Adipocyte (in vitro differentiated cells): ENCODE measurements around the gene SLC24A1.

Experiments used
- DNase-seq: peaks from one replicate; pipeline ENCODE4 v3.0.0-alpha.2; 2015; ENCODE audit warnings: low read depth
- H3K27me3 ChIP-seq: replicated peaks from 2 replicates; pipeline ENCODE4 v1.7.0; 2013; ENCODE audit warnings: mild to moderate bottlenecking, low read length, moderate library complexity; ENCODE audit not compliant: control insufficient read depth, insufficient read depth
- H3K36me3 ChIP-seq: 2 replicates; pipeline ENCODE4 v1.7.0; 2013; ENCODE audit warnings: low read length, mild to moderate bottlenecking, moderate library complexity; ENCODE audit not compliant: control insufficient read depth, insufficient read depth, severe bottlenecking
- H3K4me1 ChIP-seq: 2 replicates; pipeline ENCODE4 v1.7.0; 2013; ENCODE audit warnings: mild to moderate bottlenecking, low read length, moderate library complexity; ENCODE audit not compliant: control insufficient read depth, insufficient read depth
- H3K4me3 ChIP-seq: 2 replicates; pipeline ENCODE4 v1.7.0; 2013; ENCODE audit warnings: mild to moderate bottlenecking, low read length, moderate library complexity
- H3K9ac ChIP-seq: 2 replicates; pipeline ENCODE4 v1.7.0; 2013; ENCODE audit warnings: mild to moderate bottlenecking, low read length, moderate library complexity
- H3K9me3 ChIP-seq: 2 replicates; pipeline ENCODE4 v1.7.0; 2013; ENCODE audit warnings: mild to moderate bottlenecking, low read length, moderate library complexity; ENCODE audit not compliant: control insufficient read depth

The SLC24A1 gene

GRCh38 chr15:65621638-65622037 is at the start of gene SLC24A1:
Gene SLC24A1 (plus strand): TSS chr15:65621938. CDS start chr15:65624081, 2,143 bp downstream.
- no peak for DNase-seq
- Histone ChIP-seq H3K27me3 (no peaks in the 10 kb centered on the region), H3K4me3 (no peak within 1 kb of the TSS), H3K36me3 (peaks cover 23% of the 10 kb centered on the region), H3K9me3 (no peaks in the 10 kb centered on the region), H3K4me1 (no peaks in the 10 kb centered on the region), H3K9ac (no peak within 1 kb of the TSS)

- Histone ChIP-seq H3K9ac (no peak overlapping the region), H3K4me3 (no peak overlapping the region), H3K4me1 (peaks cover 11% of the 10 kb centered on the region), H3K36me3 (peaks cover 41% of the 10 kb centered on the region), H3K9me3 (no peaks in the 10 kb centered on the region), H3K27me3 (no peaks in the 10 kb centered on the region)
- DNase-seq, result no peak
Measured at GRCh38 chr15:65571971-65572370, 49.8 kb upstream of the SLC24A1 start.

- Histone ChIP-seq H3K4me3 (no peak overlapping the region), H3K9me3 (no peaks in the 10 kb centered on the region), H3K4me1 (peaks cover 25% of the 10 kb centered on the region), H3K27me3 (no peaks in the 10 kb centered on the region), H3K9ac (no peak overlapping the region), H3K36me3 (peaks cover 54% of the 10 kb centered on the region)
- DNase-seq, result peak; percentile 56
Measured at GRCh38 chr15:65576664-65577063, 45.1 kb upstream of the SLC24A1 start.

- Histone ChIP-seq H3K36me3 (peaks cover 54% of the 10 kb centered on the region), H3K27me3 (no peaks in the 10 kb centered on the region), H3K9me3 (no peaks in the 10 kb centered on the region), H3K4me3 (no peak overlapping the region), H3K9ac (no peak overlapping the region), H3K4me1 (peaks cover 25% of the 10 kb centered on the region)
- DNase-seq, result no peak
Measured at GRCh38 chr15:65577129-65577996, 44.4 kb upstream of the SLC24A1 start.

- DNase-seq, result no peak
- Histone ChIP-seq H3K4me1 (peaks cover 25% of the 10 kb centered on the region), H3K4me3 (no peak overlapping the region), H3K27me3 (no peaks in the 10 kb centered on the region), H3K36me3 (peaks cover 67% of the 10 kb centered on the region), H3K9ac (no peak overlapping the region), H3K9me3 (no peaks in the 10 kb centered on the region)
Measured at GRCh38 chr15:65578904-65579728, 42.6 kb upstream of the SLC24A1 start.

- Histone ChIP-seq H3K4me1 (peaks cover 25% of the 10 kb centered on the region), H3K27me3 (no peaks in the 10 kb centered on the region), H3K9ac (no peak overlapping the region), H3K9me3 (no peaks in the 10 kb centered on the region), H3K36me3 (peaks cover 70% of the 10 kb centered on the region), H3K4me3 (no peak overlapping the region)
- DNase-seq, result no peak
Measured at GRCh38 chr15:65579762-65580161, 42.0 kb upstream of the SLC24A1 start.

- H3K27me3 ChIP-seq, result no peaks in the 10 kb centered on the region
- no peak overlapping the region for H3K4me3 ChIP-seq
- H3K4me1 ChIP-seq, result peaks cover 25% of the 10 kb centered on the region
- no peaks in the 10 kb centered on the region for H3K9me3 ChIP-seq
- H3K9ac ChIP-seq, result no peak overlapping the region
- peaks cover 75% of the 10 kb centered on the region for H3K36me3 ChIP-seq
- DNase-seq, result peak; percentile 56
Measured at GRCh38 chr15:65580287-65580686, 41.5 kb upstream of the SLC24A1 start.

GRCh38 chr15:65583701-65584100 is 38.0 kb upstream of the SLC24A1 start:
- no peak overlapping the region for H3K4me3 ChIP-seq
- H3K9ac ChIP-seq, result no peak overlapping the region
- H3K4me1 ChIP-seq, result peaks cover 9% of the 10 kb centered on the region
- H3K9me3 ChIP-seq, result no peaks in the 10 kb centered on the region
- no peaks in the 10 kb centered on the region for H3K27me3 ChIP-seq
- H3K36me3 ChIP-seq, result peaks cover 83% of the 10 kb centered on the region
- DNase-seq, result peak; percentile 30

- no peaks in the 10 kb centered on the region for H3K27me3 ChIP-seq
- peaks cover 9% of the 10 kb centered on the region for H3K4me1 ChIP-seq
- no peaks in the 10 kb centered on the region for H3K9me3 ChIP-seq
- H3K9ac ChIP-seq, result no peak overlapping the region
- DNase-seq, result no peak
- peaks cover 83% of the 10 kb centered on the region for H3K36me3 ChIP-seq
- no peak overlapping the region for H3K4me3 ChIP-seq
Measured at GRCh38 chr15:65584241-65584640, 37.5 kb upstream of the SLC24A1 start.

GRCh38 chr15:65587094-65587493 is 34.6 kb upstream of the SLC24A1 start:
- no peaks in the 10 kb centered on the region for H3K9me3 ChIP-seq
- peaks cover 89% of the 10 kb centered on the region for H3K36me3 ChIP-seq
- no peak for DNase-seq
- H3K4me1 ChIP-seq, result no peaks in the 10 kb centered on the region
- no peak overlapping the region for H3K9ac ChIP-seq
- H3K27me3 ChIP-seq, result no peaks in the 10 kb centered on the region
- H3K4me3 ChIP-seq, result no peak overlapping the region

GRCh38 chr15:65595960-65596359 is 25.8 kb upstream of the SLC24A1 start:
- H3K27me3 ChIP-seq, result no peaks in the 10 kb centered on the region
- no peaks in the 10 kb centered on the region for H3K4me1 ChIP-seq
- H3K9me3 ChIP-seq, result no peaks in the 10 kb centered on the region
- H3K9ac ChIP-seq, result no peak overlapping the region
- peak; percentile 18 for DNase-seq
- peaks cover 85% of the 10 kb centered on the region for H3K36me3 ChIP-seq
- no peak overlapping the region for H3K4me3 ChIP-seq
